ENCODE measurements around the gene KIF18A.
"Not testable (repeated sequence)": the region's sequence is repeated elsewhere in the genome, so short reads cannot be mapped to it uniquely, and the experiment has no call there.

The KIF18A gene

DNA sequence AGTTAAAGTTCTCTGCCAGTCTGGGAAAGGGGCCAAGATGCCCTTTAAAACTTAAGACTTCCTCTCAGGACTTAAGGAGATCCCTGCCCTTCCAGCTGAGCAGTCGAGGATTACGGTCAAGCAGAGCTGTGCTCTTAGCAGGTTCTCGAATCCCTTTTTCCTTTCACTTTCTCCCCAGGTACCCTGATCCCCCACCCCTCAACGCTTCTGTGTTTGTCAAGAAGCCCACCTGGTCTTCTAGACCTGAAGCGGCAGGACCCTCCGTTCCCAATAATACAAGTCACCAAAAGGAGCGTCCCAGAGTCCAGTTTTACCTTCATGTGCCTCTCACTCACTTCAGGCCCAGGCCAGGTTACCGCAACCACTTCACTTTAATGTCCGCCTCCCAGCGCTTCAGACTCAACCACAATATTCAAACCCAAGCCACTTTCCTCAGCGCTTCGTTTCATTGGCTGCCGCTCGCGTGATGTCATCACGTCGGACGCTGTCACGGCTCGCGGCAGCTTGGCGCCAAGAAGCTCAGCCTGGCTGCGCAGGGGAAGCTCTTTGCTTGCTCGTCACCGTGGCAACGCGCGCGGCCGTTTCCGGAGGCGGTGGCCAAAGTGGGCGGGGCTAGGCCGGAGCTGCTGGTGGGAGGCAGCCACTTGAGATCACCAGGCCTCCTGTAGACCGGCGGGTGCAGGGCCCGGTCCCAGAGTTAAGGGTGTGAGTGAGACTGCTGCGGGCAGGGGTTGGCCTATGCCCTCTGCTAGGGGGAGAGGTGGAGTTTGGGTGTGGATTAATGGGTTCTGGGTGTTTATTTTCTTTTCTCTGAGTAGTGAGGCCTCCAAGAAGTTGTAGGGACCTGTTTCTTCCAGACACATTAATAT, at the start of gene KIF18A, which contains the start of gene METTL15:
Gene KIF18A, minus strand, starts transcription at position 407 of the 869 bp plus-strand sequence. CDS start 10,209 bp downstream, outside the sequence.
Gene METTL15, plus strand, starts transcription at position 639 of the 869 bp plus-strand sequence. CDS start 4,947 bp downstream, outside the sequence.
- DNase-seq, result peak; percentile 99

DNA sequence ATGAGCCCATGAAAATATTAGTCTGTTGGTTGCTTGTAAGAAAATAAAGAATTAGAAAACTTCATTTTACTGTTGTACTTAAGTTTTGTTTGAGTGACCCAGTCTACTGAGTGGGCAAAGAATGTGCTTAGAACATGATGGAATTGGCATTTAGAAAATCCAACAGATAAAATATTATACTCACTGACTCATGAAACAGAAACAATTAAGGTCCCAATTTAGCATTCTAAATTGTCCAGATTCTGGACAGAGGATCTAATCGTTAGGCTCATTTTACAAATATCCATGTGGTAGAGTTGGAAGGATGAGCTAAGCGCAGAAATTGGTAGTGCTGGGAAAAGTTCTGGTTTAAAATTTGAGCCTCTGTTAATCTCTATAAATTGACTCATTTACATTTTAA, 45.6 kb upstream of the KIF18A start:
- no peak for DNase-seq

- DNase-seq, result no peak
These were observed 44.8 kb upstream of the KIF18A start for GRCh38 chr11:28152743-28153142.

GRCh38 chr11:28146123-28146751, 38.3 kb upstream of the KIF18A start:
- DNase-seq, result peak; percentile 26

GRCh38 chr11:28144808-28145207, 36.9 kb upstream of the KIF18A start:
- no peak for DNase-seq

DNA sequence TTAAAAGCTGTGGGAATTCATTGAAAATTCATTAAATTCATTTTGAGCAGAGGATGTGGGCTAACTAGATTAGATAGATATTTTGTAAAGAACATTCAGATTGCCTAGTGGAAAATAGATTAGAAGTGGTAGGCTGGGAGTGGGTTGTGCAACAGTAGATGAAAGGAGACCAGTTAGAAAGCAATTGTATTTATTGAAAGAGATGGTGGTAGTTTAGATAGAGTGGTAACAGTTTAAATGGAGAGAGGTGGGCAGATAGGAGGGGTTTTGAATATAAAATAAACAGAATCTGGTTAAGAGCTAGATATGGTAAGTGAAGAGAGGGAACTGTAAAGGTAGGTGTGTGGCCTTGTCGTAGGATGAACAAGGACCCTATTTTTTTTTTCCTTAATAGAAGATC, 34.8 kb upstream of the KIF18A start:
- DNase-seq, result no peak

DNA sequence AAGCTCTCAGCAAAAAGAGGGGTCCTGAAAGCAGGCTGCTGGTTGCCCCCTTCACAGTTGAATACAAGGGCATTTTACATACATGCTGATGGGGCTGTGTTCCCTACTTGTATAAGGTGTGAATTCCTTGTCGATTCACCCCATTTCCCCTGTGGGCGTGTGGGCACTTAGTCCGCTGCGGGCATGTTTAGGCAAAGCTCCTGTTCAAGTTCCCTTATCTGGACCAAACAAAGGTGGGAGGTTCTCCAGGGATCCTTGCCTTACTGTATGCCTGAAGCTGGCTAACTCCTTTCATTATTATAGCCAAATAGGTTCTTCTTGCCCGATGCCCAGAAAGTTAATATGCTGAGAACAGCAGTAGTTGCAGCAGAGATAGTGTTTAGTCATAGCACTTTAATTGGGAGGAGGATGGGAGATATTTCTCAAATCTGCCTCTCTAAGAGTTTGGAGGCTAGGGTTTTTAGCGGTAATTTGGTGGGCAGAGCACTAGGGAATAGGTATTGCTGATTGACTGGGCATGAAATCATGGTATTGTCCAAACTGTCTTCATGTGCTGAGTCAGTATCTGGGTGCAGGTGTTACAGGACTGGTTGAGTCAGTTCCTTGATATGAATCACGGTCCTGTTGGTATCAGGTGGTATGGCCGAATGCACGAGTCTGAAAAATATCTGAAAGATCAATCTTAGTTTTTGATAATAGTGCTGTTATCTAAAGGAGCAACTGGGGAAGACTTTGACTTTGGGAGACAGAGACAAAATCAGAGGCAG, 32.9 kb upstream of the KIF18A start:
- no peak for DNase-seq

DNA sequence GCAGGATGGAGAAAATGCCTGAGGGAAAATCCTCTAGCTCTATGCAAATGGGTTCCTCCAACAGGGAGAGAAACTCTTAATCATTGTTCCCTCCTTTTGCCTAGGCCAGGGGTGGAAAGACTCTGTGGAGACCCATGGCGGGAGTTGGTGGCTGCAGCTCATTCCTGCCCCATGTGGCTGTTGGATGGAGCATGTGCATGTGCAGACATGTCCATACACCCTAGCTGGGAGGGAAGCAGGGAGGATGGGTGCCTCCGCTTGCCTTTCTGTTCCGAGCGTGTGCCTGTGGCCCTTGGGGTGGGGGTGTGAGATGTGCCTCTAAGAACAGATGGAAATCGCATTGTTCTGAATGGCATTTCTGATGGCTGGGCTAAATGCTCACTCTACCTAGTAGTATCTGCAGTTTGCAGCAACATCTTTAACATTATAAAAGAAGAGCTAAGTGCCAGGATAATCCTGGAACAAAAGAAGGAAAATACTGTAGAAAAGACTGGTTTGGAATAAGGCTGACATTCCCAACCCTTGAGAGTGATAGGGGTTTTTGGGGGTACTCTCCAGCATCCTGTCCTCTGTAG, 32.0 kb upstream of the KIF18A start:
- DNase-seq, result no peak

GRCh38 chr11:28137832-28138231, 29.9 kb upstream of the KIF18A start:
- DNase-seq, result no peak

DNA sequence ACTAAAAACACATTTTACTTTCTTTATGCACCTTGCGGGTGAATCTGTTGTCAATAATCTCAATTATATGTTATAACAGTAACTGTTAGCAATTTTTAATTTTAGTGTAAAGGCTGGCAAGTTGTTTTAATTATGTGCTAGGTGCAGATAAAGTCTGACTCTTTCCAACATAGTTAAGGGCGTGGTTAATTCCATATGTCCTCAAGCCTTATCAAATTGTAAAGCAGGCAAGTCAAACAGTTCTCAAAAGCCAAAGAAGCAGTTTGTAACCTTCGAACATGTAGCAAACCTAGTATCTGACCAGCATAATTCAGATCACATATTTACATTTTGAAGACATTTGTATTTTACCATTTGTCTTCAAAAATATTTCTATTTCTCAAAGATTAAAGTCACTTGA, 29.4 kb upstream of the KIF18A start:
- DNase-seq, result no peak

- DNase-seq, result not testable (repeated sequence)
These were observed 28.2 kb upstream of the KIF18A start for GRCh38 chr11:28136157-28136556.

- DNase-seq, result no peak
These were observed 25.2 kb upstream of the KIF18A start for GRCh38 chr11:28133146-28133545.

GRCh38 chr11:28132548-28132947, 24.6 kb upstream of the KIF18A start:
- no peak for DNase-seq

GRCh38 chr11:28123151-28123581, 15.2 kb upstream of the KIF18A start:
- DNase-seq, result no peak

DNA sequence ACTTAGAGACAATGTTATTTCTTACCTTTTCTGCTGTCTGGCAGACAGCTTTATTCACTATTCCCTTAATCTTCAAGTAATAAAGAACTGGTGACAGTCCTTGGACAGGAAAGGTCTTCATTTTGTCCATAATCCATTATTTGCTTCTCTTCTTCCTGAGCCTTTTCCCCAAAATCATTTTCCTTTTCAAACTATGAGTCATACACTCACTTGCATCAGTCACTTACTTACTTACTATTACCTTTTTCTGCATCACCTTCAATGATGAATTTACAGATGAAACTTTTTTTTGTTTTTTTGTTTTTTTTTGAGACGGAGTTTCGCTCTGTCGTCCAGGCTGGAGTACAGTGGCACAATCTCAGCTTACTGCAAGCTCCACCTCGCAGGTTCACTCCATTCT, 9.8 kb upstream of the KIF18A start:
- DNase-seq, result no peak

DNA sequence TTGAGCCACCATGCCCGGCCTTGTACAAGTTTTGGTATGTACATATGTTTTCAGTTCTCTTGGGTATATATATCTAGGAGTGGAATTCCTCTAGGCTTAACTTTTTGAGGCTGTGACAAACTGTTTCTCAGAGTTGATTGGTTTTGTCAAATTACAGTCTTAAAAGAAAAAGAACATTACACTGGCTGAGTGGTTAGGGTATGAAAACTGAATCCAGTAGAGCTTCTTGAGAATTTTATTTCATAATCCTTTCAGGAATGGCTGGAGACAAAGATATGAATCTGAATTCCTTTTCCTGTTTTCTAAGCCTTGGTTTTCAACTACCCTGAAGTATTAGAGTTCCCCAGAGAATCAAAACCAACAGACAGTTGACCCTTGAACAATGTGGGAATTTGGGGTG, 6.8 kb upstream of the KIF18A start:
- DNase-seq, result no peak

DNA sequence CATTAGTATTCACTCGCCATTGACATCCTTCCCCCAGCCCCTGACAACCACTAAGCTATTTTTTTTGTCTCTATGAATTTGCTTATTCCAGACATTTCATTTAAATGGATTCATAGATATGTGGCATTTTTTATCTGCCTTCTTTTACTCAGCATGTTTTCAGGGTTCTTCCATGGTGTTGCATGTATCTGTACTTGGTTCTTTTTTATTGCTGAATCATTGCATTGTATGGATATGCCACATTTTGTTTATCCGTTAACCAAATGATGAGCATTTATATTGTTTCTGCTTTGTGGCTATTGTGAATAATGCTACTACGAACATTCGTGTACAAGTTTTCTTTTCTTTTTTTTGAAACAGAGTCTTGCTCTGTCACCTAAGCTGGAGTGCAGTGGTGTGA, 6.2 kb upstream of the KIF18A start:
- no peak for DNase-seq

DNA sequence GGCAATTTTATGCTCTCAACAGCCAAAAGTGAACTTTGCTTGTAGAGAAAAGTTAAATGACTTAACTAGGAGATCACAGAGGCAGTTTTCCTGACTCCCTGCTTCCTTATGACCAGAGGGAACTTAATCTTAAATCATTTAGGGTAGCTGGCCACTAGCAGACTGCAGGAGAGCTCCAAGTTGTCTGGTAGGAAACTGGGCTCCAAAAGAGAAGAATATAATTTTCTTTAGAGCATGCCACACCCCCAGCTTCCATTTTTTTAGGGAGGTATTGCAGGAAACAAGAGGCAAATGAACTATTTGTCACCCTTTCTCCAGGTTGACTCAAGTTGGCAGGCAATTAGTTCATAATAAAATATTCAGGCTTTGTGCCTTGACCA, 2.9 kb upstream of the KIF18A start:
- DNase-seq, result no peak

DNA sequence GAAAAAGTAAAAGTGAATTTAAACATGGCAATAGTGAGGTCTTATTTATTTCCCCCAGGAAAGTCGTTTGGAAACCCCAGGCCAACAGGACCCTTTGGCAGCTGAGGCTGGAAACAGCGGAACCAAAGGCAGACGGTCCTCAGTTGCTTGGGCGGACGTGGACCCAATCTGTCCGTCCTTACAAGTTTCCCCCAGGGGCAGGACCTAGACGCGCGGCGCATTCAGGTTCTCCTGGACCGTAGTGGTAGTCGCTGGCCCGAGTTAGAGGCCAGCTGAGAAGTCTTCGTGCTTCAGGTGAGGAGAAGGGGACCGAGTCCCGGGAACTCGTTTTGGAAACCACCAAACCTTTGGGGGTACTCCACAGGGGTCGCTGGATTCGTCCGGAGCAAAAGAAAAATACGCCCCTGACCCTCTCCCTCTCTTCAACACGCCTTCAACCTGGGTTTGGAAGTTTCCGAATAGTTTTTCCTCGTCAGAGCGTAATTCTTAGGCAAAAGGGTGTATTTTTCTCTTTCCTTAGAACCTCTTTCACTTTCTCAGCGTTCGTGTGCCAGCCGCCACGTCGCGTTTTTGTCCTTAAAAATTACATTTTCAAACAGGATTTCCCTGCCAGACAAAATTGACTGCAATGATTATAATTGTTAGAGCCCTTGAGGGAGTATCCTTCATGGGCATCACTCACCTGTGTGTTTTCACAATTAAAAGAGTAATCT, 2.3 kb upstream of the KIF18A start:
- peak; percentile 76 for DNase-seq

- DNase-seq, result no peak
These were observed 1.0 kb upstream of the KIF18A start for GRCh38 chr11:28108958-28109357.

GRCh38 chr11:28107191-28107749, 686 bp downstream of the KIF18A start:
- DNase-seq, result peak; percentile 28

Data from activated CD4-positive, alpha-beta T cell treated with anti-CD3 and anti-CD28 coated beads, Interleukin-2, Interleukin-6, amounts not matched to agents 100 ng/mL and 50 ng/mL, durations not matched to agents 16 hours and 8 hours (primary cell).